ENCODE data around the gene FLT1. TPM values are rescaled to one million over a fixed set of nuclear protein-coding genes. Genes with fewer than 3 reads are reported as not detected.
A peak's percentile ranks its signal among the peaks of the same experiment; 100 is the strongest.

Gene FLT1
- total and polyA plus RNA-seq, 9 donors = 5.8 to 31.4 (median 9.9) TPM

DNA sequence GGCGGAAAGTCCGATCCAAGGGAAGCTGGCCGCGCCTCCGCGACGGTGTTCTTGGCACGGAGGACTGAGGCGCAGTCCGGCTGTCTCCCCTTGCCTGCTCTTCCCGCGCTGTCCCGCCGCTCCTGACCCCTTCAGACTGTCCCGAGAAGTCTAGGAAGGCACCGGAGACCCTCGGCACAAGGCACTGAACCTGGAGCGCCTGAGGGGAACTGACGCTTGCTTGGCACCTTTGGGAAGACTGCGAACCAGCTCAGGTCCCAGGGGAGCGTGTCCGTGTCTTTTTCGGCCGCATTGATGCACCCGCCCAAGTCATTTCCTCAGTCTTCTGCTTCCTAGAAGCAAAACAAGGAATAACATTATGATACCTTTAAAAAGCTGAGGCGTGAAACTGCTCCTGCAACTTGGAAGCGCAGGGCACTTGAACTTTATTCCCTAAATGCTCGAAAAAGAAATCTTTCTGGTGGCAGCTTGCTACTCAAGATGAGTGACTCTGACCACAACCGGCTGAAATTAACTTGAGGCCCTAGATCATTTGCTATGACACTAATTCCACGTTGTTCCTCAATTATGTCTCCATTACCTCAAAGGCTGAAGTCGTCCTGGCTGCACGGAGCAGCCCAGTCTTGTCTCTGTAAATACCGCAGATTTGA is 735 bp upstream of the FLT1 start:
- Histone ChIP-seq H3K27ac (no peak overlapping the region), H3K27me3 (no peaks in the 10 kb centered on the region), H3K4me3 (no peak overlapping the region), H3K4me1 (ENCODE audit: insufficient read depth) (peaks cover 4% of the 10 kb centered on the region), H3K36me3 (no peaks in the 10 kb centered on the region), H3K9me3 (no peaks in the 10 kb centered on the region)
- TF ChIP-seq, protein P1, sequence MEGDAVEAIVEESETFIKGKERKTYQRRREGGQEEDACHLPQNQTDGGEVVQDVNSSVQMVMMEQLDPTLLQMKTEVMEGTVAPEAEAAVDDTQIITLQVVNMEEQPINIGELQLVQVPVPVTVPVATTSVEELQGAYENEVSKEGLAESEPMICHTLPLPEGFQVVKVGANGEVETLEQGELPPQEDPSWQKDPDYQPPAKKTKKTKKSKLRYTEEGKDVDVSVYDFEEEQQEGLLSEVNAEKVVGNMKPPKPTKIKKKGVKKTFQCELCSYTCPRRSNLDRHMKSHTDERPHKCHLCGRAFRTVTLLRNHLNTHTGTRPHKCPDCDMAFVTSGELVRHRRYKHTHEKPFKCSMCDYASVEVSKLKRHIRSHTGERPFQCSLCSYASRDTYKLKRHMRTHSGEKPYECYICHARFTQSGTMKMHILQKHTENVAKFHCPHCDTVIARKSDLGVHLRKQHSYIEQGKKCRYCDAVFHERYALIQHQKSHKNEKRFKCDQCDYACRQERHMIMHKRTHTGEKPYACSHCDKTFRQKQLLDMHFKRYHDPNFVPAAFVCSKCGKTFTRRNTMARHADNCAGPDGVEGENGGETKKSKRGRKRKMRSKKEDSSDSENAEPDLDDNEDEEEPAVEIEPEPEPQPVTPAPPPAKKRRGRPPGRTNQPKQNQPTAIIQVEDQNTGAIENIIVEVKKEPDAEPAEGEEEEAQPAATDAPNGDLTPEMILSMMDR (IDR thresholded peaks at IDR 0.05) = no peak
- TF ChIP-seq POLR2A (IDR thresholded peaks at IDR 0.05) (no peak), EP300 (IDR thresholded peaks at IDR 0.05) (no peak)
- 6 to 9% (median 6%) methylated on average over 33 of the region's 33 CpGs for whole genome bisulfite sequencing, 3 donors
- DNase-seq = no peak
- intact Hi-C loops (cut with DNase I) = no loop called here

DNA sequence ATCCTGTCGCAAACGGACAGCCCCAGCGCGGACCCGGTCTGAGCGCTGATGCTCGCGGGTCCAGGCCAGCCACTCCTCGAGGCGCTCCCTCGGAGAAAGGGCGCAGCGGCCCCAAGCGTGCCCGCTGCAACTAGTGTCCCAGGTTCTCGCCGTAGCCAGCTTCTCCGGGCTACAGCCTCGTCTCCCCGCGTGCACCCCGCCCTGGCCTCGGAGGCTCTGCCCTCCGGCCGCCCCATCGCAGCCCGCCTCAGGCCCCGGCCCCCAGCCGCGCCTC is 487 bp downstream of the FLT1 start:
- Histone ChIP-seq H3K27me3 (no peaks in the 10 kb centered on the region), H3K9me3 (no peaks in the 10 kb centered on the region), H3K27ac (no peak overlapping the region), H3K4me3 (peak overlapping the region; percentile 34), H3K4me1 (ENCODE audit: insufficient read depth) (peaks cover 4% of the 10 kb centered on the region), H3K36me3 (no peaks in the 10 kb centered on the region)
- WGBS, 3 donors = 0 to 1% (median 0%) methylated on average over 27 to 30 of the region's 30 CpGs
- no peak for DNase-seq
- TF ChIP-seq EP300 (IDR thresholded peaks at IDR 0.05) (no peak), POLR2A (IDR thresholded peaks at IDR 0.05) (no peak)
- TF ChIP-seq, protein P1 (IDR thresholded peaks at IDR 0.05) = no peak
- intact Hi-C loops (cut with DNase I) = no loop called here

DNA sequence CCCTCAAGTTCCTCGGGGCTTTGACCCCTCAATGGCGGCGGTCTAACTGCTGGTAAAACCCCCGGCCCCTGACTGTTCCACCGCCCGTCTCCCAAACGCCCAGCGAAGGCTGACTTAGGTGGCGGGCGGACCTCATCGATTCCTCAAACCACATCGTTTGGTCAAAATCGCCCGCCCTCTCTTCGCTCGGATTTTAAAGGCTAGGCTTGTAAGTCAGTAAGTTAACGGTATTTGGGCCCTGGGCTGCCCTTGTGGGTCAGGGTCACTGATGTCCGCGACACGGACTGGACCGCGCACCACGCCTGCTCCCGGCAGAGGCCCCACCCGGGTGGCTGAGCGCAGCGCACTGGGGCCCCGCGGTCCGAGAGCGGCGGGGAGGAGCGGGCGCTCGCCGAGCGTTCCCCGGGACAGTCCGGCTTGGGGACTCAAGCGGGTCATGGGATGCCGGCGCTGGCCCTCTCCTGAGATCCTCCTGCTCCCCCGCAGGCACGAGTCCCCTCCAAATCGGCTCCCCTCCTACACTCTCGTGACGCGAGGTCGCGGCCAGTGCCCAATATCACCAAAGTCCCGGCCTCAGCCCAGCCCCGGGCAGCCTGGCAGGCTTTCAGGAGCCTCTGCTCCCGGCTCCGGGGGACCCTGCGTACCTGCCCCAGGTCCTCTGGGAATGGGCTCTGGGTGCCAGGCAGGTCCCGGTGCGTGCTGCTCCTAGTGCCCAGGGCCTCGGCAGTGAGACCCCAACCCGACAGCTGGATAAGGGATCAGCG is 1.0 kb downstream of the FLT1 start:
- Histone ChIP-seq H3K27ac (no peak overlapping the region), H3K9me3 (no peaks in the 10 kb centered on the region), H3K36me3 (no peaks in the 10 kb centered on the region), H3K4me3 (peak overlapping the region; percentile 34), H3K27me3 (no peaks in the 10 kb centered on the region), H3K4me1 (ENCODE audit: insufficient read depth) (peaks cover 4% of the 10 kb centered on the region)
- intact Hi-C loops (cut with DNase I) = no loop called here
- TF ChIP-seq POLR2A (IDR thresholded peaks at IDR 0.05) (no peak), EP300 (IDR thresholded peaks at IDR 0.05) (no peak)
- TF ChIP-seq, protein P1 (IDR thresholded peaks at IDR 0.05) = no peak
- DNase-seq = no peak
- WGBS, 3 donors = 2% methylated on average over 48 to 60 of the region's 60 CpGs

DNA sequence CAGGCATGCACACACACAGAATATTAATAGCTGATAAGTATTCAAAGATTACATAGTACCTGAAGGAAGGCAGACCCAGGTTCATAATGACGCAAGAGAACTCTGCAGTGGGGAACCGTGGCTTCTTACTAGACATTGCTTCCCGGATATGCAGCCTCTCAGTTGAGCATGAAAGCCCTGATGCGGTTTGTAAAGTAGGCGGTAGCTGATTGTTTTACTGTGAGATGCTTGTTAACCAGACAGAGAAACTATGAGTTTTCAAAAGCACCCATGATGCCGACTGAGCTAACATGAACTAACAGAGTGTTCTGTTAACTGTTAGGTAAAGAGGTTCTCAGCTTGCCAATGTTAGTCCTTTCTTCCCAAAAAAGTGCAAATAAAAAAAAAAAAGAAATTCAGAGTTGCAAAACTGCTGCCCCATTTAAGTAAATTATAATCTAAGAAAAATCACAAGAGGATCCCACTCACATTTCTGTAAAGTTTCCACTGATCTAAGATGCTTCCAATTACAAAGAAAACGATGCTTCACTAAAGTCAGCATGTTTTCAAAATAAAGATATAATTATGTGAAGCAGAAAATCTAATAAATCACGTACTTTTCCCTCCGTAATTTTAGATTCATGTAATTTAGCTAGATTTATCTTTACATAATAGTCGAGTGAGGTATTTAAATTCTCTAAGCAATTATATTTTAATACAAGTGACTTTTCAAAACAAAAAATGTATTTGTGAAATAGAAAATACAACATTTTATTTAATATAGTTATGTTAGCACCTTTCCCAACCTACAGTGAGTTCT is 2.2 kb downstream of the FLT1 start:
- no peaks in the 10 kb centered on the region for H3K9me3 ChIP-seq
- peaks cover 4% of the 10 kb centered on the region for H3K4me1 ChIP-seq (ENCODE audit: insufficient read depth)
- H3K27ac ChIP-seq = no peak overlapping the region
- TF ChIP-seq POLR2A (IDR thresholded peaks at IDR 0.05) (no peak), EP300 (IDR thresholded peaks at IDR 0.05) (no peak)
- TF ChIP-seq, protein P1 (IDR thresholded peaks at IDR 0.05) = no peak
- H3K4me3 ChIP-seq = no peak overlapping the region
- H3K36me3 ChIP-seq = no peaks in the 10 kb centered on the region
- H3K27me3 ChIP-seq = no peaks in the 10 kb centered on the region
- 32 to 44% (median 42%) methylated on average over 10 of the region's 10 CpGs for WGBS, 3 donors
- intact Hi-C loops (cut with DNase I) = no loop called here
- no peak for DNase-seq
